ENCODE results near the gene NCOA1.

Gene NCOA1

DNA sequence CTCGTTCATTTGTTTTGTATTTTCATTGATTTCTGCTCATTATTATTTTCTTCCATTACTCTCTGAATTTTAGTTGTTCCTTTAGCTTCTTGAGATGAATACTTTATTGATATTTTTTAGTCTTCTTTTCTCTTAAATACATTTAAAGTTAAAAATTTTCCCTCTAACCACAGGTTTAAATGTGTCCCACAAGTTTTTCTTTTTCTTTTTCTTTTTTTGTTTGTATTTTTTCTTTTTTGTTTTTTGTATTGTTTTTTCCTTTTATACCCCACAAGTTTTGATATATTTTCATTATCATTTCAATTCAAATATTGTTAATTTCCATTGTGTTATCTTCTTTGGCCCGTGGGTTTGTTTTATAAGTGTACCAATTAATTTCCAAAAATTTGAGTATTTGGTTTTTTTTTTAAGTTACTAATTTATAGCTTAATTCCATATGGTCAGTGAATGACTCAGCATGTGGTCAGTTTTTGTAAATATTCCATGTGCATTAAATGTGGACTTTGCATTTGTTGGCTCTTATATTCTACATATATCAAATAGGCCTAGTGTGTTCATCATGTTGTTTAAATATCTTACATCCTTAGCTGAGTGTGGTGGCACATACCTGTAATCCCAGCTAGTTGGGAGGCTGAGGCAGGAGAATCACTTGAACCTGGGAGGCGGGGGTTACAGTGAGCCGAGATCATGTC is 318.4 kb downstream of the NCOA1 start:
- TF ChIP-seq, protein P1, sequence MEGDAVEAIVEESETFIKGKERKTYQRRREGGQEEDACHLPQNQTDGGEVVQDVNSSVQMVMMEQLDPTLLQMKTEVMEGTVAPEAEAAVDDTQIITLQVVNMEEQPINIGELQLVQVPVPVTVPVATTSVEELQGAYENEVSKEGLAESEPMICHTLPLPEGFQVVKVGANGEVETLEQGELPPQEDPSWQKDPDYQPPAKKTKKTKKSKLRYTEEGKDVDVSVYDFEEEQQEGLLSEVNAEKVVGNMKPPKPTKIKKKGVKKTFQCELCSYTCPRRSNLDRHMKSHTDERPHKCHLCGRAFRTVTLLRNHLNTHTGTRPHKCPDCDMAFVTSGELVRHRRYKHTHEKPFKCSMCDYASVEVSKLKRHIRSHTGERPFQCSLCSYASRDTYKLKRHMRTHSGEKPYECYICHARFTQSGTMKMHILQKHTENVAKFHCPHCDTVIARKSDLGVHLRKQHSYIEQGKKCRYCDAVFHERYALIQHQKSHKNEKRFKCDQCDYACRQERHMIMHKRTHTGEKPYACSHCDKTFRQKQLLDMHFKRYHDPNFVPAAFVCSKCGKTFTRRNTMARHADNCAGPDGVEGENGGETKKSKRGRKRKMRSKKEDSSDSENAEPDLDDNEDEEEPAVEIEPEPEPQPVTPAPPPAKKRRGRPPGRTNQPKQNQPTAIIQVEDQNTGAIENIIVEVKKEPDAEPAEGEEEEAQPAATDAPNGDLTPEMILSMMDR (conservative IDR thresholded peaks at IDR 0.05; ENCODE audit: low read length), result no peak
- no peak for DNase-seq (ENCODE audit: low read depth)
- no peak overlapping the region for H3K4me3 ChIP-seq (ENCODE audit: low read length)

DNA sequence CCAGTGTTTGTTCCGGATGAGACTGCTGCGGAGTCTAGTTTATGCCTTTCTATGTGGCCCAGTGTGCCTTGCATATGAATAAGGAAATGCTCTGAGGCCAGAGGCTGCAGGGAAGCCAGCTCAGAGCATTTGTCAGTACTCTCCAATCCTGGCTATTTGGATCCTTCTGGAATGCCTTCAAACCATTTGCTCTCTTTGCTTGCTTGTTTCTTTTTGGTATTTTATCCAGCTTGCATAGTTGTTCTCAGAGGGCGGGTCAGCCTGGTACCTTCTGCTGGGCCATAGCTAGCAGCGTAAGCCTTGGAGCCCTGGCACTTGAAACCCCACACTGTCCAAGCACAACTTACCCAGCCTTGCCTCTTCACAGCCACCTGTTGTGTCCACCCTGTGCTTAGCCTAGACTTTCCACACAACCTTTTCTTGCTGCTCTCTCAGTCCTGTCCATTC is 322.7 kb downstream of the NCOA1 start:
- DNase-seq (ENCODE audit: low read depth), result no peak
- TF ChIP-seq, protein P1 (conservative IDR thresholded peaks at IDR 0.05; ENCODE audit: low read length), result no peak
- H3K4me3 ChIP-seq (ENCODE audit: low read length), result no peak overlapping the region

DNA sequence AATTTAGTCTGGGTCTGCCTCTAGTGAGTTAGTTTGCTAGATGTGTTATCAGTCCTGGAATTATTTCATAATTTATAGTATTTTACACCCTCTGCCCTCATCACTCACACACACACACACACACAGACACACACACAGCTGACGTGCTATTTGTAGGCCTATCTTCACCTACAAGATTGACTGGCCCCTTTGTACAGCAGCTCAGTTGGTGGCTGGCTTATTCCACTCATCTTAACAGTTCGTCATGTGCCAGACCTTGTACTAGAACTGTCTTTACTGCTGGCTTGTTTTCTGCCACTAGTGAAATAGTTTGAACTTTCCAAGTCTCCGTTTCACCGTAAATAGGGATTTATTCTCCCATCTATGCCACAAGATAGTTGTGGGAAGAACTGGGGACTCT is 323.5 kb downstream of the NCOA1 start:
- no peak overlapping the region for H3K4me3 ChIP-seq (ENCODE audit: low read length)
- DNase-seq (ENCODE audit: low read depth), result no peak
- TF ChIP-seq, protein P1 (conservative IDR thresholded peaks at IDR 0.05; ENCODE audit: low read length), result no peak

DNA sequence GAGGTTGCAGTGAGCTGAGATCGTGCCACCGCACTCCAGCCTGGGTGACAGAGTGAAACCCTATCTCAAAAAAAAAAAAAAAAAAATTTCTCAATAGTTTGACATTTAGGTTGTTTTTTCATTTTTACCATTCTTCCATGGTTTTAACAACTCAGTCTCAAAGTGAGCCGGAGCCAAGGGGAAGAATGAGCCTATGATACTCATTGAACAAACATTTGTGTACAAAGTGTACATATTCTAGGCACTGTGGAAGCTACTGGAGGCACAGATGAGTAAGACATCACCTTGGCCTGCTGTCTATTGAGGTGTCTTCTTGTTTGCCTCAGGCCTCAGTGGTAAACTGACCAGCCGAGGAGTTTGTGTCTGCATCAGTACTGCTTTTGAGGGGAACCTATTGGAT is 324.1 kb downstream of the NCOA1 start:
- TF ChIP-seq, protein P1 (conservative IDR thresholded peaks at IDR 0.05; ENCODE audit: low read length), result no peak
- no peak for DNase-seq (ENCODE audit: low read depth)
- H3K4me3 ChIP-seq (ENCODE audit: low read length), result no peak overlapping the region

DNA sequence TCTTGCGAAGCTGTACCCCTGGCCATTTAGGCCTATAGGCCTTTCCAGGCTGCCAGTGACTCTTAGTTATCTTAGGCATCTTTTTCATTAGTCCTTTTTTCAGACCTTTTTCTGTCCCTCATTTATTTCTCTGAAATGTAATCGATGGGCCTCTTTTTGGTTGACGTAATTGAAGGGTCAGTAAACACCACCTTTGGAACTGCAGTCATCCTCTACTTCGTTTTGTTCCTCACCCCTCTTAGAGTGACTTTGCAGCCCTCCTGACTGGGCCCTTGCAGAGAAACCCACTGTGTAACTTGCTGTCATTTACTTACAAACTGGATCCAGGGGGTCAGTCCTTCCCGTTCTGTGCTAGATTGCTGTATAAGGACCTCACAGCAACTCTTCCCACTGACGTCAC is 325.4 kb downstream of the NCOA1 start:
- H3K4me3 ChIP-seq (ENCODE audit: low read length), result no peak overlapping the region
- DNase-seq (ENCODE audit: low read depth), result no peak
- TF ChIP-seq, protein P1 (conservative IDR thresholded peaks at IDR 0.05; ENCODE audit: low read length), result no peak

DNA sequence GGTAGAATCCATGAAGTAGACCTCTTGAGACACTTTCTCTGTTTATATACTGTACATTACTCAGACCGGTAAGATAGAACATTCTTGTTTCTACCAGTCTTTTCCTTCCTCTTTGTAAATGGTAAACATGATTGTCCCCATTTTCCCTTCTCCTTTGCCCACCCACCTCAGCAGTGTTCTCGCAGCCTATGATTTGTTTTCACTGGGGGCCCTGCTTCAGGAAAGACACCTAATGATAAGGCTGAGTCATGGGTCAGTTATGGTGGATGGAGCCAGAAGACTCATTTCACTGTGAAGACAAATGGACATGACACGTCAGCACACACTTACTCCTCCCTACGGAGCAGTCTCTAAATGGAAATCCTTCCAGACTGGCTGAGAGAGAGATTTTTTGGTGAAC is 325.8 kb downstream of the NCOA1 start:
- TF ChIP-seq, protein P1 (conservative IDR thresholded peaks at IDR 0.05; ENCODE audit: low read length), result no peak
- peak; percentile 66 for DNase-seq (ENCODE audit: low read depth)
- no peak overlapping the region for H3K4me3 ChIP-seq (ENCODE audit: low read length)

DNA sequence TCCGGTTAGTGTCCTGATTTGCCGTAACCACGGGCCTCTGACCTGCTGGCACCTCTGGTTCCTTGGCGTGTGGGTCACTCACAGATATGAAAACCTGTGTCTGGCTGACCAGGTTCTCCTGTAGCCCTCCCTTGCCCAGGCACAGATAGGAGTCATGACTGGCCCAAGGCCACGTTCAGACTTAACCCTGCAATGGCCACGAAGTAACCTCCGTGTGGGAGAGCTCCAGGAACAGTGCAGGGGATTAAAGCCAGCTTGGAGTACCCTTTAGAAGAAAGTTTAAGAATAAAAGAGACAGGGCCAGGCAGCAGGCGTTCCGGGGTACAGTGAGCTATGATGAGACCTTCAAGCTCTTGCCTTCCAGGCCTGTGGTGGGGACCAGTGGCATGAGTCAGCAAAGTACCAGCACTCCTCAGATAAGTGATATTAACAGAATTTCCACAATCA is 327.7 kb downstream of the NCOA1 start:
- TF ChIP-seq, protein P1 (conservative IDR thresholded peaks at IDR 0.05; ENCODE audit: low read length), result no peak
- H3K4me3 ChIP-seq (ENCODE audit: low read length), result no peak overlapping the region
- DNase-seq (ENCODE audit: low read depth), result no peak
